Measurements from ENCODE around the gene CPLANE1. TPM values are rescaled to one million over a fixed set of nuclear protein-coding genes. Genes with fewer than 3 reads are reported as not detected.
"Not testable (repeated sequence)": the region's sequence is repeated elsewhere in the genome, so short reads cannot be mapped to it uniquely, and the experiment has no call there.

CPLANE1 gene
- total and polyA plus RNA-seq, 2 of the 4 experiments (the other 2 are of a cell fraction) = 4.4 to 17.9 TPM

DNA sequence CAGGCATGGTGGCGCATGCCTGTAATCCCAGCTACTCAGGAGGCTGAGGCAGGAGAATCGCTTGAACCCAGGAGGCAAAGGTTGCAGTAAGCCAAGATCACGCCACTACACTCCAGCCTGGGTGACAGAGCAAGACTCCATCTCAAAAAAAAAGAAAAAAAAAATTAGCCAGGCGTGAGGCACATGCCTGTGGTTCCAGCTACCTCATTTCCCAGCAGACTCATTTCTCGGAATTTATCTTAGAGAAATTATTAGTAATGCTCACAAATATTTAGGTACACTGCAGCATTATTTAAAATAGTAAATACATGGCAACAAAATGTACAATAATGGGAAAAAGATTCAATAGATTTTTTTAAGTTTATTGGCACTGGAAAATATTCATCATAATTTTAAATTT, 29.8 kb downstream of the CPLANE1 start:
- H2AK5ac ChIP-seq (ENCODE audit: low read depth, low read length); H3K9me1 ChIP-seq (ENCODE audit: insufficient read depth, low read length); H4K91ac ChIP-seq (ENCODE audit: insufficient read depth, low read depth, low read length); H2AK9ac ChIP-seq (replicated peaks; ENCODE audit: low read depth, low read length, poor library complexity); H3K9me3 ChIP-seq (ENCODE audit: control insufficient read depth, insufficient read depth, low read length); BruUV-seq (replicated peaks); H4K5ac ChIP-seq (ENCODE audit: low read depth, low read length); H3K4me2 ChIP-seq (ENCODE audit: low read depth, low read length); H3K14ac ChIP-seq (replicated peaks; ENCODE audit: low read depth, low read length); dilution Hi-C loops (cut with HindIII; ENCODE audit: low sequenced_read_pairs, unreplicated experiment); H3K27me3 ChIP-seq (ENCODE audit: control insufficient read depth, insufficient read depth, low read length); H3K9ac ChIP-seq (ENCODE audit: low read depth, low read length); in situ Hi-C loops (cut with MboI; ENCODE audit: low sequenced_read_pairs); H3K27ac ChIP-seq (ENCODE audit: insufficient read depth, low read length); H2BK5ac ChIP-seq (ENCODE audit: low read depth, low read length, poor library complexity, severe bottlenecking); H3K18ac ChIP-seq (ENCODE audit: low read depth, low read length); H2BK120ac ChIP-seq (ENCODE audit: low read depth, low read length); H3K56ac ChIP-seq (ENCODE audit: extremely low read depth, insufficient read depth, low read length); H4K8ac ChIP-seq (ENCODE audit: low read depth in 2 of 2, low read length in 2 of 2); H4K20me1 ChIP-seq (ENCODE audit: insufficient read depth, low read length); H3K4me1 ChIP-seq (ENCODE audit: control insufficient read depth, insufficient read depth, low read length); H2BK20ac ChIP-seq (ENCODE audit: low read depth, low read length); H3K79me1 ChIP-seq (ENCODE audit: low read depth in 1 of 2, low read length in 2 of 2); intact Hi-C loops (cut with micrococcal nuclease); H3K4ac ChIP-seq (ENCODE audit: low read depth, low read length); CTCF ChIA-PET; H3K23ac ChIP-seq (ENCODE audit: low read depth, low read length); H3K4me3 ChIP-seq (ENCODE audit: insufficient read depth, low read depth, low read length); H2BK15ac ChIP-seq (ENCODE audit: low read depth, low read length); H2AFZ ChIP-seq (replicated peaks; ENCODE audit: low read length, poor library complexity): not testable (repeated sequence)
- H3K36me3 ChIP-seq (ENCODE audit: control insufficient read depth, insufficient read depth, low read length) = peaks cover 21% of the 10 kb centered on the region
- POLR2A ChIA-PET (ENCODE audit: unreplicated experiment) = interaction anchor here (1.0 kb wide), 1 partner anchor 10 kb away, joined by 3 read pairs; no protein-coding TSS in a partner anchor
- ATAC-seq (ENCODE audit: low read depth) (peak; percentile 53), DNase-seq (peak; percentile 64)
- no CpG with 5 or more reads among the region's 5 CpGs for WGBS, 2 experiments (ENCODE audit: extremely low coverage in 2 of 2, insufficient read length in 1 of 2)
- TF ChIP-seq BHLHE40 (IDR thresholded peaks at IDR 0.05; ENCODE audit: low read depth, low read length) = peak; percentile 75
